GM21515 (cell line): ENCODE results near the gene TMEM174.

Experiments
- ATAC-seq: cut with Tn5 transposase; IDR thresholded peaks from one replicate; pipeline ENCODE4 v1.9.1; 2021; ENCODE audit not compliant: unreplicated experiment

The TMEM174 gene

GRCh38 chr5:73221726-73222125, 48.7 kb downstream of the TMEM174 start:
- ATAC-seq = no peak

GRCh38 chr5:73222173-73222572, 49.2 kb downstream of the TMEM174 start:
- no peak for ATAC-seq
